Rectal smooth muscle tissue (tissue), 1 donor: ENCODE data around the gene GNAO1.

ENCODE experiments used
- H3K27ac ChIP-seq: one replicate; pipeline ENCODE4 v1.7.0; 2013; ENCODE audit warnings: low read depth, low read length, inconsistent platforms
- H3K27me3 ChIP-seq: one replicate; pipeline ENCODE4 v1.7.0; 2013; ENCODE audit warnings: low read length; ENCODE audit not compliant: control insufficient read depth, insufficient read depth
- H3K36me3 ChIP-seq: one replicate; pipeline ENCODE4 v1.7.0; 2013; ENCODE audit warnings: low read length; ENCODE audit not compliant: control insufficient read depth, insufficient read depth
- H3K4me1 ChIP-seq: one replicate; pipeline ENCODE4 v1.7.0; 2013; ENCODE audit warnings: low read length; ENCODE audit not compliant: control insufficient read depth, insufficient read depth
- H3K4me3 ChIP-seq: one replicate; pipeline ENCODE4 v1.7.0; 2013; ENCODE audit warnings: low read length
- H3K9ac ChIP-seq: one replicate; pipeline ENCODE4 v1.7.0; 2013; ENCODE audit warnings: low read length

The GNAO1 gene

GRCh38 chr16:56247808-56248207, 56.5 kb downstream of the GNAO1 start:
- no peaks in the 10 kb centered on the region for H3K27me3 ChIP-seq
- H3K4me1 ChIP-seq = peaks cover 29% of the 10 kb centered on the region
- H3K9ac ChIP-seq = no peak overlapping the region
- H3K27ac ChIP-seq = no peak overlapping the region
- H3K36me3 ChIP-seq = no peaks in the 10 kb centered on the region
- H3K4me3 ChIP-seq = no peak overlapping the region

- H3K27me3 ChIP-seq = no peaks in the 10 kb centered on the region
- no peak overlapping the region for H3K9ac ChIP-seq
- H3K36me3 ChIP-seq = no peaks in the 10 kb centered on the region
- peak overlapping the region; percentile 58 for H3K27ac ChIP-seq
- no peak overlapping the region for H3K4me3 ChIP-seq
- peaks cover 32% of the 10 kb centered on the region for H3K4me1 ChIP-seq
Observed at GRCh38 chr16:56252835-56253234, 61.5 kb downstream of the GNAO1 start.

GRCh38 chr16:56255904-56256303, 64.6 kb downstream of the GNAO1 start:
- Histone ChIP-seq H3K4me1 (peaks cover 48% of the 10 kb centered on the region), H3K4me3 (no peak overlapping the region), H3K9ac (no peak overlapping the region), H3K27ac (peak overlapping the region; percentile 86), H3K36me3 (no peaks in the 10 kb centered on the region), H3K27me3 (no peaks in the 10 kb centered on the region)

DNA sequence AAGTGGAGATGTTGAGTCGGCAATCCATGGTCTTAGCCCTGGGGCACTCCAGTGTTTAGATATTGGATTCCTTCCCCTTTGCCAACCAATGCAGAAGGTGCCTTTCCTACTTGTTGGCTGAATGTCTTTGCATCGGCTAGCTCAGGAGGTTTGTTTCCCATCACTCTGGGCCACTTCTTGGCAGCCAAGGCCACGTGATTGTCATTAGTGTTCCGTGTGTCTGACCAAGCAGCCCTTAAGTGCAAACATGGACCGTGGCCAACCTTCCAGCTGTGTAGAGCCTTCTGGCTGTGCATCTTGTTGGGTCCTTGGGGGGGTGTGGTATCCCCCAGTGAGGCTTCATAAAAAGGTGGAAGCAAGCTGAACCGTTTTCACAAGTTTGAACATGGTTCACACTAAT, 66.0 kb downstream of the GNAO1 start:
- Histone ChIP-seq H3K9ac (no peak overlapping the region), H3K4me3 (no peak overlapping the region), H3K27ac (peak overlapping the region; percentile 86), H3K27me3 (no peaks in the 10 kb centered on the region), H3K36me3 (no peaks in the 10 kb centered on the region), H3K4me1 (peaks cover 56% of the 10 kb centered on the region)

GRCh38 chr16:56257666-56258342, 66.5 kb downstream of the GNAO1 start:
- Histone ChIP-seq H3K36me3 (no peaks in the 10 kb centered on the region), H3K4me1 (peaks cover 56% of the 10 kb centered on the region), H3K9ac (no peak overlapping the region), H3K4me3 (peak overlapping the region; percentile 34), H3K27me3 (no peaks in the 10 kb centered on the region), H3K27ac (peak overlapping the region; percentile 86)

DNA sequence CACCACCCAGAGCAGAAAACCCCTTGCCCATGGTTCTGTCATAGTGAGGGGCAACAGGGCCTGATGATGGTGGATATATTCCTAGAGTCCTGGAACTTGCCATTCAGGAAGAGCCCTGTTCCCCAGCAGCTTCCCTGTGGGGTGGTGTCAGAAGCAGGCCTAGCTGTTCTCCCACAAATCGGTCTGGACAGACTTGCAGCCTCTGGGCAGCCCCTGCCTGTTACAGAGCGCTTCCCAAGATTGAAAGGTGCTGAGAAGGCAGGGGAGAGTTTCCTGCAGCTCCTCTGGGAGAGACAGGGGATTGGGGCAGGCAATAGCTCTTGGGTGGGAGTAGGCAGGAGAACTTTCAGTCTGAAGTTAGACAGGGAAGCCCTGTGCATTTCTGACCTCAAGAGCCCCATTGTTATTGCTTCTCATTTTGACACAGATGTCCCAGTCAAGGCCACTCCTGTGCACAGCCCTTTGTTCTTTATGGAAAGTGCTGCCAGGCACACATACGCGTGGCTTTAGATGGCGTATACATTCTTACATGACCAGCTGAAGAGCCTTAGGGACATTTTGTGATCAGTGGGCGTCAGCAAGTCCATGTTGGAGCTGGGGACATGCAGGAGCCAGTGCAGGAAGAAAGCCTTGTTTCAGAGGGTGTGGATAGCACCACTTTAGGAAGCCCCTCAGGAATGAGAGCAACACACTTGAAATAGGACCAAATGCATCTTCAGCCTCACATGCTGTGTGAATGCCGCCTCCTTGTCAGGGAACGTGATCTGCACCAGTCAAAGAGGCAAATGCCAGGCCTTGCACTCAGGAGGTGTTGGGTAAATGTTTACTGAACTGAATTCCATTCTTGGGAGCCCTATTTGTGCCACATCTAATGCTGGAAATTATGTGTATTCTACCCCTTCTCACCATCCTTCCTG, 67.5 kb downstream of the GNAO1 start:
- no peaks in the 10 kb centered on the region for H3K27me3 ChIP-seq
- H3K36me3 ChIP-seq = no peaks in the 10 kb centered on the region
- peaks cover 48% of the 10 kb centered on the region for H3K4me1 ChIP-seq
- H3K9ac ChIP-seq = no peak overlapping the region
- peak overlapping the region; percentile 86 for H3K27ac ChIP-seq
- no peak overlapping the region for H3K4me3 ChIP-seq

- Histone ChIP-seq H3K4me3 (no peak overlapping the region), H3K4me1 (peaks cover 48% of the 10 kb centered on the region), H3K27me3 (no peaks in the 10 kb centered on the region), H3K9ac (no peak overlapping the region), H3K36me3 (no peaks in the 10 kb centered on the region), H3K27ac (peak overlapping the region; percentile 86)
Observed at GRCh38 chr16:56259425-56259779, 68.1 kb downstream of the GNAO1 start.

- H3K4me3 ChIP-seq = no peak overlapping the region
- peak overlapping the region; percentile 55 for H3K27ac ChIP-seq
- no peaks in the 10 kb centered on the region for H3K27me3 ChIP-seq
- no peaks in the 10 kb centered on the region for H3K36me3 ChIP-seq
- no peak overlapping the region for H3K9ac ChIP-seq
- H3K4me1 ChIP-seq = peaks cover 52% of the 10 kb centered on the region
Observed at GRCh38 chr16:56260378-56261160, 69.3 kb downstream of the GNAO1 start.

DNA sequence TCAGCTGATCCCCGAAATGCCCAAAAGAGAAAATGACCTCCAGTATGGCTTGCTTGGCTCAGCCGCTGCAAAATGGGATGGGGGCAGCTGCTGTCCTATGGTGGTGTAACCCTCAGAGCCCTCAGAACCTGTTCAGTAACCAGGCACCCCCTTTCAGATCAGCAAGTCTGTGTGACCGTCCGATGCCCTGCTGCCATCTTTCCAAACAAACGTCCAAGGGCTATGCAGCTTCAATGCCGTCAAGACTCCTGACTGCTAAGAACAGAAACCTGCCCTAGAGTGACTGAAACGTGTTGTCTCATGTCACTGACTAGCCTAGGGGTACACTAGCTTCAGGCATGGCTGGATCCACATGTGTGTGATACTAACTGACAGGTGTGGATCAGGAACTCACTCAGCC, 70.4 kb downstream of the GNAO1 start:
- no peaks in the 10 kb centered on the region for H3K36me3 ChIP-seq
- H3K27me3 ChIP-seq = no peaks in the 10 kb centered on the region
- peak overlapping the region; percentile 55 for H3K27ac ChIP-seq
- H3K4me1 ChIP-seq = peaks cover 49% of the 10 kb centered on the region
- H3K9ac ChIP-seq = no peak overlapping the region
- no peak overlapping the region for H3K4me3 ChIP-seq

GRCh38 chr16:56262148-56262547, 70.9 kb downstream of the GNAO1 start:
- Histone ChIP-seq H3K36me3 (no peaks in the 10 kb centered on the region), H3K4me3 (no peak overlapping the region), H3K4me1 (peaks cover 48% of the 10 kb centered on the region), H3K9ac (no peak overlapping the region), H3K27me3 (no peaks in the 10 kb centered on the region), H3K27ac (peak overlapping the region; percentile 55)

- Histone ChIP-seq H3K4me3 (no peak overlapping the region), H3K9ac (no peak overlapping the region), H3K27me3 (no peaks in the 10 kb centered on the region), H3K4me1 (peaks cover 47% of the 10 kb centered on the region), H3K36me3 (no peaks in the 10 kb centered on the region), H3K27ac (peak overlapping the region; percentile 55)
Observed at GRCh38 chr16:56262551-56263245, 71.4 kb downstream of the GNAO1 start.
